Trophoblast cell (in vitro differentiated cells and primary cell): ENCODE results near the gene COL25A1.

Experiments
- DNase-seq, 2 donors: peaks; one replicate each; pipeline ENCODE4 v3.0.0-alpha.2; 2016
- H2AFZ ChIP-seq: 2 replicates; pipeline ENCODE4 v1.6.1; 2013; ENCODE audit warnings: low read length, moderate library complexity, mild to moderate bottlenecking; ENCODE audit not compliant: insufficient read depth, poor library complexity
- H2AK5ac ChIP-seq: 2 replicates; pipeline ENCODE4 v1.6.1; 2013; ENCODE audit warnings: mild to moderate bottlenecking, low read length
- H2BK120ac ChIP-seq: 2 replicates; pipeline ENCODE4 v1.6.1; 2013; ENCODE audit warnings: low read length, mild to moderate bottlenecking, moderate library complexity; ENCODE audit not compliant: insufficient read depth, poor library complexity
- H2BK12ac ChIP-seq: 2 replicates; pipeline ENCODE4 v1.6.1; 2013; ENCODE audit warnings: mild to moderate bottlenecking, low read length, moderate library complexity
- H2BK5ac ChIP-seq: 2 replicates; pipeline ENCODE4 v1.6.1; 2013; ENCODE audit warnings: low read length, low read depth, moderate library complexity, mild to moderate bottlenecking; ENCODE audit not compliant: poor library complexity
- H3K14ac ChIP-seq: 2 replicates; pipeline ENCODE4 v1.6.1; 2013; ENCODE audit warnings: mild to moderate bottlenecking, low read length
- H3K18ac ChIP-seq: 2 replicates; pipeline ENCODE4 v1.6.1; 2013; ENCODE audit warnings: mild to moderate bottlenecking, low read length
- H3K23ac ChIP-seq: 2 replicates; pipeline ENCODE4 v1.6.1; 2013; ENCODE audit warnings: low read length
- H3K27ac ChIP-seq: 2 replicates; pipeline ENCODE4 v1.5.1; 2013; ENCODE audit warnings: low read depth, mild to moderate bottlenecking, inconsistent platforms, low read length, moderate library complexity
- H3K27me3 ChIP-seq: 2 replicates; pipeline ENCODE4 v1.6.1; 2013; ENCODE audit warnings: inconsistent platforms, mild to moderate bottlenecking, low read length, moderate library complexity; ENCODE audit not compliant: insufficient read depth
- H3K36me3 ChIP-seq, 2 experiments: 1 replicate in 1 of 2; 2 replicates in 1 of 2; pipeline ENCODE4 v1.6.1; 2013; ENCODE audit warnings: low read length in 2 of 2, mild to moderate bottlenecking in 2 of 2, moderate library complexity in 1 of 2; ENCODE audit not compliant: insufficient read depth in 2 of 2, control insufficient read depth in 1 of 2
- H3K4ac ChIP-seq: 2 replicates; pipeline ENCODE4 v1.6.1; 2013; ENCODE audit warnings: low read depth, mild to moderate bottlenecking, low read length, moderate library complexity
- H3K4me1 ChIP-seq, 2 experiments: 1 replicate in 1 of 2; 2 replicates in 1 of 2; pipeline ENCODE4 v1.6.1; 2013; ENCODE audit warnings: low read length in 2 of 2, mild to moderate bottlenecking in 2 of 2, moderate library complexity in 1 of 2; ENCODE audit not compliant: insufficient read depth in 2 of 2, control insufficient read depth in 1 of 2
- H3K4me2 ChIP-seq: 2 replicates; pipeline ENCODE4 v1.6.1; 2013; ENCODE audit warnings: inconsistent platforms, mild to moderate bottlenecking, low read length, moderate library complexity
- H3K4me3 ChIP-seq: 2 replicates; pipeline ENCODE4 v1.5.1; 2013; ENCODE audit warnings: mild to moderate bottlenecking, low read depth, low read length, inconsistent platforms
- H3K79me1 ChIP-seq: one replicate; pipeline ENCODE4 v1.6.1; 2013; ENCODE audit warnings: low read length
- H3K79me2 ChIP-seq: 2 replicates; pipeline ENCODE4 v1.6.1; 2013; ENCODE audit warnings: low read length, mild to moderate bottlenecking; ENCODE audit not compliant: control insufficient read depth, insufficient read depth, poor library complexity
- H3K9ac ChIP-seq: 2 replicates; pipeline ENCODE4 v1.6.1; 2013; ENCODE audit warnings: mild to moderate bottlenecking, low read length
- H3K9me3 ChIP-seq: 2 replicates; pipeline ENCODE4 v1.6.1; 2013; ENCODE audit warnings: low read depth, mild to moderate bottlenecking, control low read depth, inconsistent platforms, low read length; ENCODE audit not compliant: insufficient read depth
- H4K12ac ChIP-seq: 2 replicates; pipeline ENCODE4 v1.6.1; 2013; ENCODE audit warnings: low read depth, mild to moderate bottlenecking, low read length, moderate library complexity
- H4K8ac ChIP-seq: 2 replicates; pipeline ENCODE4 v1.6.1; 2013; ENCODE audit warnings: low read depth, mild to moderate bottlenecking, low read length, moderate library complexity
- H4K91ac ChIP-seq: one replicate; pipeline ENCODE4 v1.6.1; 2013; ENCODE audit warnings: low read depth, mild to moderate bottlenecking, low read length, moderate library complexity
- WGBS: extraction: QIAGEN DNeasy Blood & Tissue Kit; methylation state at CpG from one replicate; pipeline ENCODE4 v1.1.7; 2013; ENCODE audit warnings: missing lambda C conversion rate; ENCODE audit not compliant: insufficient read length, insufficient coverage; ENCODE audit errors: extremely low coverage; 5-methylcytosine and 5-hydroxymethylcytosine counted together

Gene COL25A1

GRCh38 chr4:109207061-109207460, 95.4 kb downstream of the COL25A1 start:
- Histone ChIP-seq H3K27me3 (no peaks in the 10 kb centered on the region), H4K91ac (no peak overlapping the region), H2BK120ac (no peak overlapping the region), H3K23ac (no peak overlapping the region), H3K4me1 (no peaks in the 10 kb centered on the region), H3K14ac (no peak overlapping the region), H3K79me1 (no peaks in the 10 kb centered on the region), H2BK12ac (no peak overlapping the region), H3K4me2 (no peak overlapping the region), H3K79me2 (no peaks in the 10 kb centered on the region), H2AFZ (no peak overlapping the region), H4K8ac (no peak overlapping the region), H3K18ac (no peak overlapping the region), H3K9ac (peak overlapping the region; percentile 4), H2AK5ac (no peak overlapping the region), H3K4me3 (no peak overlapping the region), H3K36me3 (no peaks in the 10 kb centered on the region), H2BK5ac (no peak overlapping the region), H3K27ac (no peak overlapping the region), H3K9me3 (no peaks in the 10 kb centered on the region), H4K12ac (no peak overlapping the region), H3K4ac (no peak overlapping the region)
- no peak for DNase-seq
- WGBS, result no CpG with 5 or more reads among the region's 1 CpG

- H3K36me3 ChIP-seq, result no peaks in the 10 kb centered on the region
- no peaks in the 10 kb centered on the region for H3K79me1 ChIP-seq
- DNase-seq, result no peak
- H2AK5ac ChIP-seq, result no peak overlapping the region
- no peak overlapping the region for H3K23ac ChIP-seq
- H3K4me2 ChIP-seq, result no peak overlapping the region
- no peak overlapping the region for H4K91ac ChIP-seq
- no peak overlapping the region for H2BK120ac ChIP-seq
- no peak overlapping the region for H2BK12ac ChIP-seq
- H4K12ac ChIP-seq, result no peak overlapping the region
- H2AFZ ChIP-seq, result no peak overlapping the region
- H4K8ac ChIP-seq, result no peak overlapping the region
- no peak overlapping the region for H3K9ac ChIP-seq
- no peaks in the 10 kb centered on the region for H3K9me3 ChIP-seq
- no peak overlapping the region for H2BK5ac ChIP-seq
- no peak overlapping the region for H3K14ac ChIP-seq
- no peaks in the 10 kb centered on the region for H3K79me2 ChIP-seq
- H3K4me3 ChIP-seq, result no peak overlapping the region
- no peak overlapping the region for H3K27ac ChIP-seq
- H3K4ac ChIP-seq, result no peak overlapping the region
- no CpG with 5 or more reads among the region's 4 CpGs for WGBS
- no peaks in the 10 kb centered on the region for H3K27me3 ChIP-seq
- H3K18ac ChIP-seq, result no peak overlapping the region
- no peaks in the 10 kb centered on the region for H3K4me1 ChIP-seq
Observed at GRCh38 chr4:109206620-109207019, 95.8 kb downstream of the COL25A1 start.

- no peak overlapping the region for H3K4me2 ChIP-seq
- no peaks in the 10 kb centered on the region for H3K9me3 ChIP-seq
- H2BK12ac ChIP-seq, result no peak overlapping the region
- no peak overlapping the region for H3K4me3 ChIP-seq
- no peak overlapping the region for H4K91ac ChIP-seq
- H3K79me1 ChIP-seq, result no peaks in the 10 kb centered on the region
- H2AFZ ChIP-seq, result no peak overlapping the region
- no peak overlapping the region for H3K23ac ChIP-seq
- H3K27ac ChIP-seq, result no peak overlapping the region
- no peak overlapping the region for H4K12ac ChIP-seq
- no peak overlapping the region for H3K9ac ChIP-seq
- no peak overlapping the region for H2BK120ac ChIP-seq
- no CpG with 5 or more reads among the region's 5 CpGs for WGBS
- DNase-seq, result no peak
- H2BK5ac ChIP-seq, result no peak overlapping the region
- no peaks in the 10 kb centered on the region for H3K4me1 ChIP-seq
- H3K18ac ChIP-seq, result no peak overlapping the region
- no peak overlapping the region for H3K4ac ChIP-seq
- no peak overlapping the region for H2AK5ac ChIP-seq
- no peaks in the 10 kb centered on the region for H3K79me2 ChIP-seq
- H3K27me3 ChIP-seq, result no peaks in the 10 kb centered on the region
- no peaks in the 10 kb centered on the region for H3K36me3 ChIP-seq
- no peak overlapping the region for H4K8ac ChIP-seq
- no peak overlapping the region for H3K14ac ChIP-seq
Observed at GRCh38 chr4:109205186-109205585, 97.3 kb downstream of the COL25A1 start.

- no peak overlapping the region for H2AFZ ChIP-seq
- no peaks in the 10 kb centered on the region for H3K27me3 ChIP-seq
- no peak overlapping the region for H3K4me2 ChIP-seq
- no CpG with 5 or more reads among the region's 1 CpG for WGBS
- H3K79me1 ChIP-seq, result no peaks in the 10 kb centered on the region
- no peak overlapping the region for H2BK12ac ChIP-seq
- no peaks in the 10 kb centered on the region for H3K9me3 ChIP-seq
- no peak overlapping the region for H3K23ac ChIP-seq
- no peak overlapping the region for H3K18ac ChIP-seq
- no peaks in the 10 kb centered on the region for H3K79me2 ChIP-seq
- H2BK120ac ChIP-seq, result no peak overlapping the region
- H4K12ac ChIP-seq, result no peak overlapping the region
- H3K4ac ChIP-seq, result no peak overlapping the region
- H2BK5ac ChIP-seq, result no peak overlapping the region
- no peak overlapping the region for H2AK5ac ChIP-seq
- no peaks in the 10 kb centered on the region for H3K4me1 ChIP-seq
- no peak overlapping the region for H4K91ac ChIP-seq
- no peak overlapping the region for H3K27ac ChIP-seq
- H3K9ac ChIP-seq, result no peak overlapping the region
- no peak overlapping the region for H4K8ac ChIP-seq
- no peak overlapping the region for H3K14ac ChIP-seq
- H3K4me3 ChIP-seq, result no peak overlapping the region
- DNase-seq, result no peak
- peaks cover 0 to 1% of the 10 kb centered on the region in 2 experiments for H3K36me3 ChIP-seq
Observed at GRCh38 chr4:109199585-109199984, 102.9 kb downstream of the COL25A1 start.
